ENCODE measurements around the gene AKR1E2. TPM values are rescaled to one million over a fixed set of nuclear protein-coding genes. Genes with fewer than 3 reads are reported as not detected.

AKR1E2 gene
- total and polyA plus RNA-seq, 9 of the 15 experiments (the other 6 are each of a cell fraction or from before 2014, with no cell fraction given), result 4.2 to 16.6 (median 9.8) TPM

DNA sequence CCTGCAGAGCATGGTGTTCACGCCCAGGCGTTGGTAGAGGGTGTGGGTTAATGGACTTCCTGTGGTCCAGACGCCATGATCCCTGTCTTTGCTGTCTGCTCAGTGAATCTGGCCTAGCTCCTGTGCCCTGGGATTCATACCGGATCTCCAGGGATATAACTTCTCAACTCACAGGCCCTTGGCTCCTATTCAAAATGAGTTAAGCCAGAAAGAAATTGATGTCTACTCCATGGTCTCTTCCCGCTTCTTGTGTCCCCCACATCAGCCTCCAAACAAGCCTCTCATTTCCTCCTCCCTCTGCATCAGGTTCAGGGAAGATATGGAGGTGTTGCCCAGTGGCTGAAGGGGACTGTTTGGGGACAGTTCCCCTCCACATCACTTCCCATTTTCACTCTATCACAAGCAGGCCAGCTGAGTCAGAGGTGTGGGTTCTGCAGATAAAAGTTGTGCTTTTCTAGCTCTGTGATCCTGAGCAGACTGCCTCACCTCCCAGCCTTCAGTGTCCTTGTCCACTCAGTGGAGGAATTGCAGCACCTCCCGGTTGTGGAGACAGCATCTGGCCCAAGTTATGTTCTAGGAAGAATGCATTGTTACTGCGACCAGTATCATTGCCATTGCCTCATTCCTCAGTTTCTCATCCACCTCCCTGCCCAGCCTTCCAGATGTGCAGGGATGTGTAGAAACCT lies 22.5 kb downstream of the AKR1E2 start (continued):
- TF ChIP-seq NR2F6 (CRISPR knock-in tag; IDR thresholded peaks at IDR 0.05) (no peak), IRF2 (CRISPR knock-in tag; IDR thresholded peaks at IDR 0.05) (no peak), MYBL2 (IDR thresholded peaks at IDR 0.05; ENCODE audit: low read depth) (no peak), MYBL2 (CRISPR knock-in tag; IDR thresholded peaks at IDR 0.05; ENCODE audit: borderline replicate concordance) (no peak), MAFF (IDR thresholded peaks at IDR 0.05; ENCODE audit: low read length) (peak; percentile 54; the same call in 1 of the 2 replicates), HMG20A (CRISPR knock-in tag; conservative IDR thresholded peaks at IDR 0.05) (no peak), ZBTB5 (IDR thresholded peaks at IDR 0.05) (no peak), NFYB (IDR thresholded peaks at IDR 0.05; ENCODE audit: extremely low read depth, insufficient read length) (no peak), PURB (CRISPR knock-in tag; IDR thresholded peaks at IDR 0.05; ENCODE audit: low read depth) (no peak), YY1 (IDR thresholded peaks at IDR 0.05; ENCODE audit: borderline replicate concordance in 1 of 3, control insufficient read depth in 1 of 3, extremely low read depth in 1 of 3, insufficient read depth in 3 of 3, insufficient read length in 1 of 3, insufficient replicate concordance in 2 of 3, low read depth in 1 of 3, low read length in 2 of 3) (peak in 1 of 3 experiments; percentile 61), POLR2AphosphoS5 (IDR thresholded peaks at IDR 0.05; ENCODE audit: control insufficient read depth, insufficient read depth, low read depth, low read length) (peak; percentile 92), TAF9B (IDR thresholded peaks at IDR 0.05; ENCODE audit: partially characterized antibody) (no peak), ZBTB7A (IDR thresholded peaks at IDR 0.05; ENCODE audit: borderline replicate concordance, control insufficient read depth, low read depth, low read length) (peak; percentile 56; the same call in 1 of the 2 replicates), BACH1 (tag; IDR thresholded peaks at IDR 0.05) (no peak), ZBTB9 (CRISPR knock-in tag; IDR thresholded peaks at IDR 0.05) (0 out of 2 replicates have a peak, but pooled peaks have one; percentile 43), ZNF780A (CRISPR knock-in tag; IDR thresholded peaks at IDR 0.05) (no peak), NCOA2 (IDR thresholded peaks at IDR 0.05; ENCODE audit: partially characterized antibody in 2 of 2) (no peak), PTRF (tag; IDR thresholded peaks at IDR 0.05) (no peak), SMAD2 (IDR thresholded peaks at IDR 0.05; ENCODE audit: low read depth, low read length) (no peak), NCOA1 (IDR thresholded peaks at IDR 0.05; ENCODE audit: low read depth) (peak; percentile 83)
- TF ChIP-seq, protein P1, sequence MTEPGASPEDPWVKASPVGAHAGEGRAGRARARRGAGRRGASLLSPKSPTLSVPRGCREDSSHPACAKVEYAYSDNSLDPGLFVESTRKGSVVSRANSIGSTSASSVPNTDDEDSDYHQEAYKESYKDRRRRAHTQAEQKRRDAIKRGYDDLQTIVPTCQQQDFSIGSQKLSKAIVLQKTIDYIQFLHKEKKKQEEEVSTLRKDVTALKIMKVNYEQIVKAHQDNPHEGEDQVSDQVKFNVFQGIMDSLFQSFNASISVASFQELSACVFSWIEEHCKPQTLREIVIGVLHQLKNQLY (CRISPR knock-in tag; conservative IDR thresholded peaks at IDR 0.05), result no peak
- TF ChIP-seq, protein P2, sequence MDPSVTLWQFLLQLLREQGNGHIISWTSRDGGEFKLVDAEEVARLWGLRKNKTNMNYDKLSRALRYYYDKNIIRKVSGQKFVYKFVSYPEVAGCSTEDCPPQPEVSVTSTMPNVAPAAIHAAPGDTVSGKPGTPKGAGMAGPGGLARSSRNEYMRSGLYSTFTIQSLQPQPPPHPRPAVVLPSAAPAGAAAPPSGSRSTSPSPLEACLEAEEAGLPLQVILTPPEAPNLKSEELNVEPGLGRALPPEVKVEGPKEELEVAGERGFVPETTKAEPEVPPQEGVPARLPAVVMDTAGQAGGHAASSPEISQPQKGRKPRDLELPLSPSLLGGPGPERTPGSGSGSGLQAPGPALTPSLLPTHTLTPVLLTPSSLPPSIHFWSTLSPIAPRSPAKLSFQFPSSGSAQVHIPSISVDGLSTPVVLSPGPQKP (CRISPR knock-in tag; IDR thresholded peaks at IDR 0.05), result no peak
